ENCODE measurements around the gene CARMIL1. TPM values are rescaled to one million over a fixed set of nuclear protein-coding genes. Genes with fewer than 3 reads are reported as not detected.

The CARMIL1 gene
- total and polyA plus RNA-seq, 2 donors from 2014 or later: 22.3 to 51.1 TPM

- TF ChIP-seq CTCF (IDR thresholded peaks at IDR 0.05; ENCODE audit: borderline replicate concordance, extremely low read depth, insufficient read depth): no peak
- FAIRE-seq: no peak
- intact Hi-C loops (cut with DNase I): no loop called here
- Histone ChIP-seq H3K27ac (ENCODE audit: low read depth in 2 of 2, low read length in 2 of 2) (no peak overlapping the region), H3K9me3 (ENCODE audit: control insufficient read depth in 2 of 3, insufficient read depth in 1 of 3, low read length in 3 of 3) (no peaks in the 10 kb centered on the region), H3K4me1 (ENCODE audit: control insufficient read depth in 2 of 3, insufficient read depth in 2 of 3, low read depth in 1 of 3, low read length in 3 of 3) (no peaks in the 10 kb centered on the region), H3K27me3 (ENCODE audit: control insufficient read depth, insufficient read depth, low read length) (no peaks in the 10 kb centered on the region), H3K9ac (ENCODE audit: low read length in 3 of 3) (no peak overlapping the region), H3K4me3 (ENCODE audit: low read length in 3 of 3) (no peak overlapping the region), H3K36me3 (ENCODE audit: control insufficient read depth in 2 of 3, insufficient read depth in 3 of 3, low read length in 3 of 3) (no peaks in the 10 kb centered on the region)
- DNase-seq: no peak
Observed at GRCh38 chr6:25427549-25427948, 148.4 kb downstream of the CARMIL1 start.

- Histone ChIP-seq H3K27ac (ENCODE audit: low read depth in 2 of 2, low read length in 2 of 2) (no peak overlapping the region), H3K4me3 (ENCODE audit: low read length in 3 of 3) (no peak overlapping the region), H3K27me3 (ENCODE audit: control insufficient read depth, insufficient read depth, low read length) (no peaks in the 10 kb centered on the region), H3K4me1 (ENCODE audit: control insufficient read depth in 2 of 3, insufficient read depth in 2 of 3, low read depth in 1 of 3, low read length in 3 of 3) (no peaks in the 10 kb centered on the region), H3K9me3 (ENCODE audit: control insufficient read depth in 2 of 3, insufficient read depth in 1 of 3, low read length in 3 of 3) (no peaks in the 10 kb centered on the region), H3K36me3 (ENCODE audit: control insufficient read depth in 2 of 3, insufficient read depth in 3 of 3, low read length in 3 of 3) (no peaks in the 10 kb centered on the region), H3K9ac (ENCODE audit: low read length in 3 of 3) (no peak overlapping the region)
- DNase-seq (no peak), FAIRE-seq (no peak)
- intact Hi-C loops (cut with DNase I): no loop called here
- TF ChIP-seq CTCF (IDR thresholded peaks at IDR 0.05; ENCODE audit: borderline replicate concordance, extremely low read depth, insufficient read depth): no peak
Observed at GRCh38 chr6:25428758-25429317, 149.7 kb downstream of the CARMIL1 start.

GRCh38 chr6:25431306-25431974 is 152.3 kb downstream of the CARMIL1 start:
- no peak for DNase-seq
- intact Hi-C loops (cut with DNase I): no loop called here
- no peak for FAIRE-seq
- H3K9me3 ChIP-seq (ENCODE audit: control insufficient read depth in 2 of 3, insufficient read depth in 1 of 3, low read length in 3 of 3): no peaks in the 10 kb centered on the region
- no peak overlapping the region for H3K27ac ChIP-seq (ENCODE audit: low read depth in 2 of 2, low read length in 2 of 2)
- H3K4me3 ChIP-seq (ENCODE audit: low read length in 3 of 3): no peak overlapping the region
- H3K4me1 ChIP-seq (ENCODE audit: control insufficient read depth in 2 of 3, insufficient read depth in 2 of 3, low read depth in 1 of 3, low read length in 3 of 3): no peaks in the 10 kb centered on the region
- TF ChIP-seq CTCF (IDR thresholded peaks at IDR 0.05; ENCODE audit: borderline replicate concordance, extremely low read depth, insufficient read depth): no peak
- no peak overlapping the region for H3K9ac ChIP-seq (ENCODE audit: low read length in 3 of 3)
- H3K27me3 ChIP-seq (ENCODE audit: control insufficient read depth, insufficient read depth, low read length): no peaks in the 10 kb centered on the region
- no peaks in the 10 kb centered on the region for H3K36me3 ChIP-seq (ENCODE audit: control insufficient read depth in 2 of 3, insufficient read depth in 3 of 3, low read length in 3 of 3)

Data from kidney (tissue), 14 donors.